ENCODE measurements around the gene KCNK5.

The KCNK5 gene

GRCh38 chr6:39225543-39225942, 3.7 kb downstream of the KCNK5 start:
- TF ChIP-seq CTCF (IDR thresholded peaks at IDR 0.05; ENCODE audit: control insufficient read depth, extremely low read depth, insufficient read depth) = no peak
- H3K4me3 ChIP-seq (ENCODE audit: low read depth, low read length) = no peak overlapping the region
- no peak for DNase-seq (ENCODE audit: low read depth)

GRCh38 chr6:39224523-39225182, 4.6 kb downstream of the KCNK5 start:
- no peak for TF ChIP-seq CTCF (IDR thresholded peaks at IDR 0.05; ENCODE audit: control insufficient read depth, extremely low read depth, insufficient read depth)
- DNase-seq (ENCODE audit: low read depth) = no peak
- H3K4me3 ChIP-seq (ENCODE audit: low read depth, low read length) = no peak overlapping the region

- no peak for DNase-seq (ENCODE audit: low read depth)
- no peak overlapping the region for H3K4me3 ChIP-seq (ENCODE audit: low read depth, low read length)
- no peak for TF ChIP-seq CTCF (IDR thresholded peaks at IDR 0.05; ENCODE audit: control insufficient read depth, extremely low read depth, insufficient read depth)
Observed at GRCh38 chr6:39224011-39224410, 5.3 kb downstream of the KCNK5 start.

GRCh38 chr6:39223555-39223954, 5.7 kb downstream of the KCNK5 start:
- no peak for DNase-seq (ENCODE audit: low read depth)
- no peak overlapping the region for H3K4me3 ChIP-seq (ENCODE audit: low read depth, low read length)
- TF ChIP-seq CTCF (IDR thresholded peaks at IDR 0.05; ENCODE audit: control insufficient read depth, extremely low read depth, insufficient read depth) = no peak

GRCh38 chr6:39223061-39223460, 6.2 kb downstream of the KCNK5 start:
- TF ChIP-seq CTCF (IDR thresholded peaks at IDR 0.05; ENCODE audit: control insufficient read depth, extremely low read depth, insufficient read depth) = no peak
- no peak overlapping the region for H3K4me3 ChIP-seq (ENCODE audit: low read depth, low read length)
- no peak for DNase-seq (ENCODE audit: low read depth)

GRCh38 chr6:39221779-39222641, 7.3 kb downstream of the KCNK5 start:
- TF ChIP-seq CTCF (IDR thresholded peaks at IDR 0.05; ENCODE audit: control insufficient read depth, extremely low read depth, insufficient read depth) = no peak
- DNase-seq (ENCODE audit: low read depth) = no peak
- H3K4me3 ChIP-seq (ENCODE audit: low read depth, low read length) = no peak overlapping the region

All from LNCaP clone FGC (cell line).